GM13977 (cell line): Measurements from ENCODE around the gene GDF10.

Experiments used
- DNase-seq: peaks from one replicate; pipeline ENCODE4 v3.0.0; 2012; ENCODE audit warnings: low spot score
- in situ Hi-C: fragments of 300-500 bp; cut with MboI; formaldehyde crosslinking; loops from one replicate; pipeline ENCODE4 v1.12.0; 2022; ENCODE audit warnings: low sequenced_read_pairs, low pct_unique_long_range_greater_than_20kb, mixed read lengths, inconsistent platforms; ENCODE audit not compliant: unreplicated experiment
- TF ChIP-seq, protein P1 (sequence below): IDR thresholded peaks from 2 replicates; pipeline ENCODE4 v1.5.1; 2012; ENCODE audit warnings: mild to moderate bottlenecking, control low read depth; ENCODE audit not compliant: insufficient read depth; ENCODE audit errors: extremely low read depth, missing control alignments

GDF10 gene

DNA sequence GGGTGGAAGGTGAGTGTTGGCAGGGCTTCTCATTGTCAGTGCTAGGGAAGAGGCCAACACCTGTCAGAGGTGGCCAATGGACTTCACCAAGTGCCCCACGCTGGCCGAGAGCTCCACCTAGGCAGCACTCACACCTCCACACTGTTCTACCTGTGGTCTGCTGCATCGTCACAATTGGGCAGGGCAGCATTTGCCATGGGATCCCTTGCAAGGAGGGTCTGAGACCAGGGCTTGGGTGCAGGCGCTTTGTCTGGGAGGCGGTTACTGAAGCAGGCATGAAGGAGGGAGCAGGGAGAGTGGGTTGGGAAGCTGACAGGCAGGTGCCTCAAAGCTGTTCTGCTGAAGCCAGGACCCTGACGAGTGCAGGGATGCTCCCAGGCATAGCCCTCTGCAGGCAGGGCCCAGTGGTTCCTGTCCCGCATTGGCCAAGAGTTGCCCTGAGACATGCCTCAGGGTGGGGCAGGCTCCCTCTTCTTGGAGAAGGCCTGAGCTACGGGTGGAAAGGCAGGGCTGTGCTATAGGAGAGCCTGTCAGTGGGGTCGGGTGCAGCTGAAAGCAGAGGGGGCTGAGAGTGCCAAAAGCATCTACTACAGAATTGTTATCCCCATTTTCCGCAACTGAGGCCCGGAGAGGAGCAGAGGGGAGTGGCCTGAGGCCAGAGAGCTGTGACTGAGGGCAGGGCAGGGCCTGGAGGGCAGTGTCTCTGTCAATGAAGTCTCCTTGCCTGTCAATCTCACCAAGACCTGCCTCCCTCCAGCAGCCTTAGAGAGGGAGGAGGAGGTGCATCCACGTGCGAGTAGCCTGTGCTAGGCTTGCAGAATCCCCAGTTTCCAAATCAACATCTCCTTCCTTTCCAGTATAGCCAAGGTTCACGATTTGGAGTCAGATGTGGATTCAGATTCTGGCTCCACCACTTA lies 52.2 kb downstream of the GDF10 start:
- no peak for DNase-seq
- TF ChIP-seq, protein P1, sequence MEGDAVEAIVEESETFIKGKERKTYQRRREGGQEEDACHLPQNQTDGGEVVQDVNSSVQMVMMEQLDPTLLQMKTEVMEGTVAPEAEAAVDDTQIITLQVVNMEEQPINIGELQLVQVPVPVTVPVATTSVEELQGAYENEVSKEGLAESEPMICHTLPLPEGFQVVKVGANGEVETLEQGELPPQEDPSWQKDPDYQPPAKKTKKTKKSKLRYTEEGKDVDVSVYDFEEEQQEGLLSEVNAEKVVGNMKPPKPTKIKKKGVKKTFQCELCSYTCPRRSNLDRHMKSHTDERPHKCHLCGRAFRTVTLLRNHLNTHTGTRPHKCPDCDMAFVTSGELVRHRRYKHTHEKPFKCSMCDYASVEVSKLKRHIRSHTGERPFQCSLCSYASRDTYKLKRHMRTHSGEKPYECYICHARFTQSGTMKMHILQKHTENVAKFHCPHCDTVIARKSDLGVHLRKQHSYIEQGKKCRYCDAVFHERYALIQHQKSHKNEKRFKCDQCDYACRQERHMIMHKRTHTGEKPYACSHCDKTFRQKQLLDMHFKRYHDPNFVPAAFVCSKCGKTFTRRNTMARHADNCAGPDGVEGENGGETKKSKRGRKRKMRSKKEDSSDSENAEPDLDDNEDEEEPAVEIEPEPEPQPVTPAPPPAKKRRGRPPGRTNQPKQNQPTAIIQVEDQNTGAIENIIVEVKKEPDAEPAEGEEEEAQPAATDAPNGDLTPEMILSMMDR: no peak
- in situ Hi-C loops: no loop called here

DNA sequence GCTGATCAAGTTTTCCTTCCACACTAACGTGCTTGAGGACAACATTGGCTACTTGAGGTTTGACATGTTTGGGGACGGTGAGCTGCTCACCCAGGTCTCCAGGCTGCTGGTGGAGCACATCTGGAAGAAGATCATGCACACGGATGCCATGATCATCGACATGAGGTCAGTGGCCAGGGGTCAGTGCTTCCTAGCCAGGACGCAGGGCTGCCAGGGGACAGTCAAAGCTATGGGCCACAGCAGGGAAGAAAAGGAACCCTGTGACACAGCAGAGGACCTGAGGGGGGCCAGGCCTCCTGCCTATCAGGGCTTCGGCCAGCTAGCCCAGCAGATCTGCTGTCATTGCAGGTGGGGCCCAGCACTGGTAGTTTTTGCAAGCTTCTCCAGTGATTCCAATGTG lies 53.4 kb downstream of the GDF10 start:
- in situ Hi-C loops: no loop called here
- TF ChIP-seq, protein P1: no peak
- no peak for DNase-seq

DNA sequence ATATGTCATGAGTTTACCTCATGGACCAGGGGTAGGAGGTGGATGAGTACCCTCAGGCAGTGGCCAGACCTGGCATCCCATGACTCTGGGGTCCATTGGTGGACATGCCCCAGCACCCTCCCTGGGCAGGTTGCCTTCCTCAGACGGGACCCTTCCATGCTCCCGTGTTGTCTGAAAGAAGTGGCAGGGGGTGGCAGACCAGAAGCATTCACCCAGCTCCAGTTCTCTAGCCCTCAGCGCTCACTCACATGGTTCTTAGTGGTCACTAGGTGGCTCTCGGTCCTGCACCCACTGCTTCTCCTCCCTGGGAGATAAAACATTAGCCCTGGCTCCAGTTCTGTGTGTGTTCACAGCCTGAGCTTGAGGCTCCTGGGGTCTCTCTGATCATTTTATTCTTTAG lies 54.2 kb downstream of the GDF10 start:
- TF ChIP-seq, protein P1: no peak
- in situ Hi-C loops: no loop called here
- no peak for DNase-seq

DNA sequence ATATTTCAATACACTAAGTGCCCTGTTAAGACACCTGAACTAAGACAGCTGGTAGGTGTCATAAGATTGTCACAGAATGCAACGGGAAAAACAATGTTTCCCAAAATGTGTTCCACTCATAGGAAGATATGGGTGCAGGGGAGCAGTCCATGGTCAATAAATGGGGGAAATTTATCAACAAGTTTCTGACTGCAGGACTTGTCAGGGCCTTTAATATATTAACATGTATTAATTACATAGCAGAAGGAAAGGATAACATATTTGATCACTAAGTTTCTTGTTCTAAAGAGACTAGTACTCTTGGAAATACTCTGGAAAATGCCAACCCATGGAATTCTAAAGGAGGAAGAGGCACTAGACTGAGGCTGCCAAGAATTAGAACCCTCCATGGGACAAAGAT lies 54.9 kb downstream of the GDF10 start:
- in situ Hi-C loops: no loop called here
- TF ChIP-seq, protein P1: no peak

DNA sequence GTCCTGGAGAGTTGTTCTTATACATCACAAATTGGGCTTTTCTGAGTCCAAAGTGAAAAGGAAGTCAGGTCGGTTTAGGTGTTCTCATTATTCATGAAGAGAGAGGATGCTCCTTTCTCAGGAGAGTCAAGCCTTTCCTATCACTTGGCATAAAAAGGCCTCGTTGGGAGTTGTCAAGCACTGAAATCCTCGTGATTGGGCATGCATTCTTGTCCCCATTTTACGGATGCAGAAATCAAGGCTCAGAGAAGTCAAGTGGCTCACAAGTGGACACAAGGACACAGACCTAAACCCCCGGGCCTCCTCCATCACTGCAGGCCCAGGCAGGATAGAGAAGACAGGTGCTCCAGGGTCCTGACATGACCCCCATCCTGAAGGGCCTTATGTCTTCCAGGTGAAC lies 56.7 kb downstream of the GDF10 start:
- TF ChIP-seq, protein P1: no peak
- DNase-seq: no peak
- in situ Hi-C loops: no loop called here

More for the DNA sequence above, 54.9 kb downstream of the GDF10 start:
- no peak for DNase-seq

DNA sequence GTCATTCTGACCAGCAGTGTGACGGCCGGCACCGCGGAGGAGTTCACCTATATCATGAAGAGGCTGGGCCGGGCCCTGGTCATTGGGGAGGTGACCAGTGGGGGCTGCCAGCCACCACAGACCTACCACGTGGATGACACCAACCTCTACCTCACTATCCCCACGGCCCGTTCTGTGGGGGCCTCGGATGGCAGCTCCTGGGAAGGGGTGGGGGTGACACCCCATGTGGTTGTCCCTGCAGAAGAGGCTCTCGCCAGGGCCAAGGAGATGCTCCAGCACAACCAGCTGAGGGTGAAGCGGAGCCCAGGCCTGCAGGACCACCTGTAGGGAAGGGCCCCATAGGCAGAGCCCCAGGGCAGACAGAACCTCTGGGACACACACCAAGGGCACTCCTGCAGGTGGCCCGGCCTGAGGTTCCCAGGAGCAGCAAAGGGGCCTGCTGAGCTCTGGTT lies 57.2 kb downstream of the GDF10 start:
- TF ChIP-seq, protein P1: no peak
- no peak for DNase-seq
- in situ Hi-C loops: no loop called here
